NT2/D1 (cell line): ENCODE measurements around the gene TMEM154.

Experiments
- SUZ12 ChIP-seq: IDR thresholded peaks from 2 replicates; pipeline ENCODE4 v1.6.1; 2011; ENCODE audit not compliant: insufficient read length, insufficient read depth; ENCODE audit errors: extremely low read depth
- YY1 ChIP-seq: IDR thresholded peaks from 2 replicates; pipeline ENCODE4 v1.6.1; 2011; ENCODE audit not compliant: insufficient read length, insufficient read depth
- ZNF274 ChIP-seq: IDR thresholded peaks from 2 replicates; pipeline ENCODE4 v1.6.1; 2011; ENCODE audit warnings: mild to moderate bottlenecking, low read depth, low read length

- TF ChIP-seq SUZ12 (no peak), YY1 (no peak), ZNF274 (no peak)
Measured at GRCh38 chr4:152679414-152680281, at the start of gene TMEM154.
